GM19328 (cell line): ENCODE results near the gene POP7.

Experiments
- ATAC-seq: cut with Tn5 transposase; IDR thresholded peaks from one replicate; pipeline ENCODE4 v1.9.1; 2021; ENCODE audit warnings: mild to moderate bottlenecking, moderate library complexity; ENCODE audit not compliant: unreplicated experiment

POP7 gene

DNA sequence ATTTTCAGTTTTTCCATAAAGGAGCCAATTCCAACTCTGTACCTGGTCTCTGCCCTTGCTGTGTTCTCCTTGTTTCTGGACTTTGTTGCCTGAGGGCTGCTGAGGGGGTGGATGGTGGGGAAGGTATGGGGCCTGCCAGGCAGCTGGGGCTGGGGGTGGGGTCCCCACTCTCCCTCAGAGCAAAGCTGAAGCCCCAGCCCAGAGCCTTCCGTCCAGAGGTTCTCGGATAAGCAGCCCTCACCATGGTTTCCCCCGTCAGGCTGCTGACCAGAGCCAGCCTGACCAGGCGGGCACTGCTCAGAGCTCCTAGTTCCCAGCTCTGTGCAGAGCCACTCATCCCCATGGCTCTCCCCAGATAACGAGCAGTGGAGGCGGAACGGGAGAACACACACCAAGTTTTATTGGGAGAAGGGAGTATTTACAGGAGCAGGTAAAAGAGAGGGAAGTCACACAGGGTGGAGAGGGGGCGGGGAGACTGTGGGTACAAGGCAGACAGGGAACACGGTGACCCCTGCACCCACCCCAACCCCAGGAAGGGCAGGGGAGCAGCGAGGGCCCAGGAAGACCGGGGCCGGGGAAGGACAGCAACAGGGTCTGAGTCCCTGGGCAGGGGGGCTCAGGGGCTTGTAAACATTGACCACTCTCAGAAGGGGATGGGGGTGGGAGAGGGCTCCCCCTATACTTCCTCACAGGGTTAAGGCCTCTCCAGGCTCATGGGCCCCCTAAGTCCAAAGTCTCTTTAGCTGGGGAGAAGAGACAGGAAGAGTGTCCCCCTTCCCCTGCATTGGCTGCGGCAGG is 26.6 kb upstream of the POP7 start:
- no peak for ATAC-seq

GRCh38 chr7:100679927-100680575 is 25.9 kb upstream of the POP7 start:
- ATAC-seq, result no peak

DNA sequence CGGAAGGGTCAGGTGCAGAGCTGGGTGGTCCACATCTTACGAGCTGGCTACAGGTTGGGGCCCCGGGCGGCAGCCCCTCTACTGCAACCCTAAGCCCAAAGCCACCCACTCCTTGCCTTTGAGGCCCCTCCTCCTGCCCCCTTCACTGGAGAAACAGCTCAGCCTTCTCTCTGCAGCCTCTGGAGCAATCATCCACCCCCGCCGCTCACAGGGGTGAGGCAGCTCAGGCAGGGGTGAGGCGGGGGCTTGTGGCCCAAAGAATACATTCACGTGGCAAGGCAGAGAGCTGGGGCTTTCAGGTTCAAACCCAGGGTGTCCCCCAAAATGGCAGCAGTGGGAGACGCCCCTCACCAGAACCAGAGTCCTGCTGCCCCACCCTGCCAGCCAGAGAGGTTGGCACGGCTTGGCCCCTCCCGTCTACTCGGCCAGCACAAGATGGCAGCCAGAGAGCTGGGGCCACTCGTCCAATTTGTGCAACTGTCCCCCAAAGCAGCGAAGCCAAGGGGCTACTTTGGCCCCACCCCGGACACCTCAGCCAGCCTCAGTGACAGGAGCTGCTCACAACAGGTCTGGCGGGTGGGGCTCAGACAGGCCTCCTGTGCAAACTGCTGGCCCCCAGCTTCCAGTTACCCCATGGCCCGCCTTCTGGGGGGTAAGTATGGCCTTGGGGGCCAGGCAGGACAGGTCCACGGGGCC is 25.2 kb upstream of the POP7 start:
- ATAC-seq, result no peak

- ATAC-seq, result no peak
These were observed 24.3 kb upstream of the POP7 start for GRCh38 chr7:100681491-100682227.

- no peak for ATAC-seq
These were observed 23.6 kb upstream of the POP7 start for GRCh38 chr7:100682228-100682741.

DNA sequence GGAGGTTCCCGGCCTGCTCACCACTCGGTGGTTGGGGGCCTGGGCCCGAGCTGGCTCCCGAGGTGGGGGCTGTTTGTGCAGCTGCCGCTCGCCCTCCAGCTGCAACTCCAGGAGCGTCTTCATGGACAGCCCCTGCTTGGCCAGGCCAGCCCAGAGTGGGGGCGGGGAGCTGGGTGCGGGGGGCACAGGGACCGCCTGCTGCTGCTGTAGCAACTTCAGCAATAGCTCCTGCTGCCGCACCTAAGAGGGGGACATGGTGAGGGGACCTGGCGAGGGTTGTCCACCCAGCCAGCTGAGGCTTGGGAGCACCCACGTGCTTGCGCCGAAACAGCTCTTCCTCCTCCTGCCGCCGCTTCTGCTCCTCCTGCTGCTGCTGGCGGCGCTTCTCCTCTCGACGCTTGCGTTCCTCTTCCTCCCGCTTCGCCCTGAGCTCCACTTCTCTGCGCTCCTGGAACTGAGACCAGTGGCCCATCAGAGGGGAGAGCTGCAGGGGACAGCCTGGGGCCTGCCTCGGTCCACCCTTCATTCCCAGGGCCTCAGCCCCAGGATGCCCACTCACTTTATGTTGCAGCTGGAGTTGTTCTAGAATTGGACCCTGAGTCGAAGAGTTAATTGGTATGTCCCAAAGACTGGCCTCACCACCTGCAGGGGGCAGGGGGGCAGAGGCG is 22.8 kb upstream of the POP7 start:
- no peak for ATAC-seq

DNA sequence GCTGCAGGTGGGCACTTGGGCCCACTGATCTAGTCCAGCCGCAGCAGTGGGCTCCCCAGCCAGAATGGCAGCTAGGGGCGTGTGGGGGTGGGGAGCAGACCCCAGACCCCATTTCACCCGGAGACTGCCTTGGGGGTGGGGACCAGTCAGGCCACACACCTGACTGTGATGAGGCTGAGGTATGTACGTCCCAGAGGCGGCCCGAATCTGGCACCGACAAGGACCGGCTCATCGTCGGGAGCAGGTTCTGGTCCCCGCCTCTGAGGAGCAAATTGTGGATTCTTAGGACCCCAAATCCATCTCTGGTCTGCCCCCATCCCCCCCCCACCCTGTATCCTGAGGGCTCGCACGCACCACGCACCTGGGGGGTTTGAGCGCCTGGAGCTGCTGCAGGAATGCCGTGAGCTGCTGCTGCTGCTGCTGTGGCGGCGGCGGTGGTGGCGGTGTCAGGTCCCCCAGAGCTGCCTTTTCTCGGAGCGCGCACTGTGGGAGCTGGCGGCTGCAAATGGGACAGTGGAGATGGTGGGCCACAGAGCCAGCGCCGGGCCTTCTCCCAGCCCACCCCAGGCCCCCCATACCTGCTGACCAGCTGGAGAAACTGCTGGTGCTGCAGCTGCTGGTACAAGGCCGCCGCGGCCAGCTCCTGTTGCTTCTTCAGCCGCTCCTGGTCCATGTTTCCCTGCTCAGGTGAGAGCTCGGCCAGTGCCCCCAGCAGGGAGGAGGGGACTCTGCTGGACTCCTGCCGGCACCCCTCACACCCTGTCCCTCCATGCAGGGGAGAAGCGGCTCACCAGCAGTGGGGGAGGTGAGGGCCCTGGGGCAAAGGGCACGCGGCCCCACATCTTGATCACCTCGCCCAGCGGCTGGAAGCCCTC is 22.0 kb upstream of the POP7 start:
- no peak for ATAC-seq

- no peak for ATAC-seq
These were observed 21.3 kb upstream of the POP7 start for GRCh38 chr7:100684534-100685042.

- ATAC-seq, result no peak
These were observed 20.8 kb upstream of the POP7 start for GRCh38 chr7:100685049-100685605.

GRCh38 chr7:100685631-100686145 is 20.2 kb upstream of the POP7 start:
- ATAC-seq, result no peak

GRCh38 chr7:100686201-100686821 is 19.6 kb upstream of the POP7 start:
- no peak for ATAC-seq

- ATAC-seq, result no peak
These were observed 19.1 kb upstream of the POP7 start for GRCh38 chr7:100686822-100687211.

- no peak for ATAC-seq
These were observed 18.7 kb upstream of the POP7 start for GRCh38 chr7:100687261-100687660.

DNA sequence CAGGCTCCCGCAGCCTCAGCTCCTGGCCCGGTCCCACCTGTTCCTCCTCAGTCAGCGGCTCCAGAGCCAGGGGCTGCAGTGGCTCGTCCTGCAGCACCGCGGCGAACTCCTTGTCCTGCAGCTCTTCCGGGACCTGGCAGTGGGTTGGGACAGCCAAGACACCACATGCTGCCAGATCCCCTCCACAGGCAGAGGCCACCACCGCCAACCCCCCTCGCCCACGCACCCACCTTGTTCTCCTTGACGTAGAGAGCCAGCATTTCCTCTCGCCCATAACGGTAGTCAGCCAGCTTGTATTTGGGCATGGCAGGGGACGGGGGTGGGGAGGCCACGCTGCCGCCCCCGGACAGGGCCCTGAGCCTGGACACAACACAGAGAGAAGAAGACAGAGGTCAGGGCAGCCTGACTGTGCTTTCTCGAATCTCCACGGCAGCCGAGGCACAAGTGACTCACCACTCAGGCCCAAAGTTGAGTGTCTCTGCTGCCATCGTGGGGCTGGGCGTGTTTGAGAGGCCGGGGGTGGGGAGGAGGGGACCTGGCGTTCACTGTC is 18.1 kb upstream of the POP7 start:
- ATAC-seq, result no peak

DNA sequence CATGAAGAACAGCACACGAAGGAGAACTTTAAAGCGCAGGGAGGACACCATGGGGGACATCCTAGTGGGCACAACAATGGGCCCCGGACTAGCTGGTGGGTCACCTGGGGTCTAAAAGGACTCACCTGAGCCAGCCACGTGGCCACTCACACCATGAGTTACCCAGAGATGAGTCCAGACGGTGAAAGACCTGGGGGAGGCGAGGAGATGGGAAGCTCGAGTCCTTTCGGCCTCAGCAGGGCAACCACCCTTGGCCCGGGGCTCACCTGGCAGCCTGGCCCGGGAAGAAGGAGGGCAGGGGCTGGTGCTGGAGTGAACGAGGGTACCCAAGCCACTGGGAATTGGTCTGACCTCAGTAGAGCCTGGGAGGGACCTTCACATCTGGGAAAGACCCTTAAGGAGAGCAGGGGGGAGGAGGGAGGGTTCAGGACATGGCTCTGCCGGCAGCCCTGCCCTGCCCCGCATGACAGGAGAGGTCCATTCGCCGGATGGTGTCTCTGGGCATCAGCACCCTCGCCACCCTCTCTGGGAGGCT is 17.5 kb upstream of the POP7 start:
- no peak for ATAC-seq

DNA sequence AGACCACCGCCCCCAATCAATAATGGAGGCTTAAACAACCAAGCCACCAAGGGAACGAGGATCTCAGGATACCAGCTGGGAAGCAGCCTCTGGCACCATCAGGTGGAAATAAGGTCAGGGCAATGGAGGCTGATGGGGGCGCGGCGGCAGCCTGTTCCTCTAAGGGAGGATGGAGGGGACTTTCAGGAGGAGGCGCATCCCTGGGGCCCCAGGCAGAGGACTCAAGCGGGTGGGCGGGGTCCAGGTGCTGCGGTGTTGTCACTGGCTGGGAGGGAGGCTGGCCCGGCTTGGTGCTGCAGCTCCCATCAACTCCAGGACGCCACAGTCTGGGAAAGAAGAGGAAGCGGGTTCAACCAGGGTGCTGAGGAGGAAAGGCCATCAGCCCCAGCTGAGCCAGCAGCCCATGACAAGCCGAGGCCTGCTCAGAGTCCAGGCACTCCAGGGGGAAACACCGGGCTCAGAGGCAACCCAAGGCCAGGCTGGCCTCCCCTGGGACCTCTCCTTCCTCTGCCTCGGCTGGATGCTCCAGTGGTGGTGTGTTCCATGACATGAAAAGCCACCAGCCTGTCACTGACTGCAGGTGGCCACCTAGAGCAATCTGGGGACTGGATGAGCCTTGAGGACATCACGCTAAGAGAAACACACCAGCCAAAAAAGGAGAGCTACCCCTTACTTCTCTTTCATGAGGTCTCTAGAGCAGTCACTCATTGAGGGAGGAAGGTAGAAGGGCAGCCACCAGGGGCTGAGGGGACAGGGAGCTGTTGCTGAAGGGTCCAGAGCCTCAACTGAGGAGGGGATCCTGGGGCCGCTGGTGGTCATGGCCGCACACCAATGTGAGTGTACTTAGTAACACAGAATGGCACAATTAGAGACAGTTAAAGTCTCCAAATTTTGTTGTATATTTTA is 16.4 kb upstream of the POP7 start:
- no peak for ATAC-seq
